Heart left ventricle (tissue), 16 donors: Measurements from ENCODE around the gene ACOT13. TPM values are rescaled to one million over a fixed set of nuclear protein-coding genes. Genes with fewer than 3 reads are reported as not detected.

Source experiments
- ATAC-seq, 4 donors: fragments of 200-7000 bp; cut with Tn5 transposase; one replicate each; pipeline ENCODE4 v1.9.1; 2020 to 2022; ENCODE audit warnings: moderate library complexity in 4 of 4, mild to moderate bottlenecking in 3 of 4, moderate number of reproducible peaks in 1 of 4
- DNase-seq, 5 donors: peaks; one replicate each; pipeline ENCODE4 v3.0.0-alpha.2; 2020
- H3K27ac ChIP-seq, 12 donors: fragments of 200-600 bp; sonication (generic) in 4 of 12; one replicate each; pipeline versions ENCODE4 v1.5.0 to v1.8.0; 2016 to 2022; ENCODE audit warnings: mild to moderate bottlenecking in 2 of 12
- H3K27me3 ChIP-seq, 9 donors: fragments of 200-600 bp; sonication (generic) in 2 of 9; one replicate each; pipeline versions ENCODE4 v1.5.1 to v1.8.0; 2016 to 2022; ENCODE audit warnings: mild to moderate bottlenecking in 3 of 9
- H3K36me3 ChIP-seq, 9 donors: fragments of 200-600 bp; sonication (generic) in 2 of 9; one replicate each; pipeline versions ENCODE4 v1.5.0 to v1.8.0; 2018 to 2022; ENCODE audit warnings: mild to moderate bottlenecking in 2 of 9
- H3K4me1 ChIP-seq, 12 donors: fragments of 200-600 bp; sonication (generic) in 4 of 12; one replicate each; pipeline versions ENCODE4 v1.5.0 to v1.8.0; 2016 to 2022; ENCODE audit warnings: mild to moderate bottlenecking in 3 of 12
- H3K4me3 ChIP-seq, 12 donors: fragments of 200-600 bp; sonication (generic) in 4 of 12; one replicate each; pipeline versions ENCODE4 v1.5.0 to v1.8.0; 2017 to 2022; ENCODE audit warnings: mild to moderate bottlenecking in 9 of 12, moderate library complexity in 4 of 12
- H3K9me3 ChIP-seq, 12 donors: fragments of 200-600 bp; sonication (generic) in 4 of 12; one replicate each; pipeline versions ENCODE4 v1.5.0 to v1.8.0; 2016 to 2022; ENCODE audit warnings: mild to moderate bottlenecking in 1 of 12
- CTCF ChIP-seq, 12 donors: fragments of 200-600 bp; sonication (generic) in 4 of 12; IDR thresholded peaks; one replicate each; pipeline versions ENCODE4 v1.5.0 to v1.8.0; 2018 to 2022; ENCODE audit warnings: antibody characterized with exemption in 12 of 12, mild to moderate bottlenecking in 5 of 12
- POLR2A ChIP-seq, 2 donors: fragments of 450-650 bp; IDR thresholded peaks; one replicate each; pipeline ENCODE4 v1.6.1; 2017; ENCODE audit warnings: antibody characterized with exemption in 2 of 2, mild to moderate bottlenecking in 2 of 2, moderate library complexity in 2 of 2
- WGBS, 4 donors: extraction: QIAGEN DNeasy Blood & Tissue Kit in 2 of 4; methylation state at CpG; one replicate each; pipeline versions ENCODE4 v1.1.5 to v1.1.7; 2013 to 2018; 5-methylcytosine and 5-hydroxymethylcytosine counted together
- intact Hi-C, 10 donors: fragments of 100-400 bp; cut with DNase I; formaldehyde crosslinking; loops; one replicate each; pipeline versions ENCODE4 v1.11.1 to v1.14.2; 2022
- polyA plus RNA-seq, 2 donors: library from polyadenylated mRNA; stranded (reverse); fragments of 200-250 nt; gene quantifications; one replicate each; pipeline ENCODE4 v1.2.3, GENCODE V29; 2013
- total RNA-seq, 9 donors: library from RNA; depleted of rRNA in 2 of 9; stranded (reverse); fragments of >200 nt in 2 of 9; fragmentation: NEBNext Ultra II Directional in 3 of 9; extraction: Animal tissue kit (Norgen Biotek cat#: 25700) in 3 of 9; gene quantifications; one replicate each; pipeline versions ENCODE4 v1.1.0 to v1.2.4, GENCODE V29; 2016 to 2023
- donor health status: ischemic (EF 13 %, LVEDD 7.1; RV severe dilation, severe dysfunction).
- donor health status: healthy with polysubstance abuse.
- donor health status: DM: no; HTN: yes; CAD: no.
- donor health status: DM: no; HTN: no; CAD: no.
- donor health status: ischemic (EF 25% LVEDD 6.9; RV normal size, moderate dysfunction).
- donor health status: ischemic (EF 25% LVEDD 5.7; RV mildly dilated, moderate dysfunction).
- donor health status: healthy.
- donor health status: DM: yes; HTN: yes; CAD: no.
- donor health status: ischemic (EF 35%, LVEDD 5.7; RV mildly dilated, moderate dysfunction).
- donor health status: nonischemic (EF 11% LVEDD 7.7; RV severe dilation, severe dysfunction).
- donor health status: DM: yes; HTN: yes; CAD: no.
- donor health status: PGD.
- donor health status: ischemic (EF 29% LVEDD 5.4; RV normal size, mild dysfunction).
- donor health status: nonischemic (EF 23%, LVEDD 6.1; RV moderate dilation, normal function).

ACOT13 gene
- total and polyA plus RNA-seq, 11 donors: 21.6 to 160 (median 55.3) TPM

- ATAC-seq: no peak
- peaks cover 0 to 3% (median 0%) of the 10 kb centered on the region in 12 donors for H3K9me3 ChIP-seq
Measured at GRCh38 chr6:24643920-24644319, 23.0 kb upstream of the ACOT13 start.

GRCh38 chr6:24644377-24644776, 22.5 kb upstream of the ACOT13 start:
- Histone ChIP-seq H3K4me3 (no peak overlapping the region), H3K27ac (no peak overlapping the region), H3K9me3 (peaks cover 0 to 2% (median 0%) of the 10 kb centered on the region in 12 donors), H3K4me1 (peaks cover 0 to 12% (median 4%) of the 10 kb centered on the region in 12 donors), H3K27me3 (peaks cover 0 to 18% (median 4%) of the 10 kb centered on the region in 9 donors), H3K36me3 (peaks cover 0 to 5% (median 0%) of the 10 kb centered on the region in 9 donors)
- WGBS, 4 donors: 81 to 89% (median 85%) methylated on average over 4 of the region's 4 CpGs
- TF ChIP-seq CTCF (IDR thresholded peaks at IDR 0.05): no peak
- TF ChIP-seq POLR2A (IDR thresholded peaks at IDR 0.05): no peak
- intact Hi-C loops: no loop called here
- no peak for ATAC-seq
- DNase-seq: no peak

More at GRCh38 chr6:24643920-24644319, 23.0 kb upstream of the ACOT13 start:
- WGBS, 4 donors: 76 to 79% (median 76%) methylated on average over 7 of the region's 7 CpGs
- peaks cover 0 to 18% (median 4%) of the 10 kb centered on the region in 9 donors for H3K27me3 ChIP-seq
- no peak for DNase-seq
- H3K27ac ChIP-seq: no peak overlapping the region
- peaks cover 0 to under 1% (median 0%) of the 10 kb centered on the region in 9 donors for H3K36me3 ChIP-seq
- intact Hi-C loops: no loop called here
- peaks cover 0 to 12% (median 4%) of the 10 kb centered on the region in 12 donors for H3K4me1 ChIP-seq
- no peak overlapping the region for H3K4me3 ChIP-seq
- TF ChIP-seq POLR2A (IDR thresholded peaks at IDR 0.05) (no peak), CTCF (IDR thresholded peaks at IDR 0.05) (no peak)

- H3K36me3 ChIP-seq: peaks cover 0 to 29% (median 22%) of the 10 kb centered on the region in 9 donors
Measured at GRCh38 chr6:24646771-24647170, 20.1 kb upstream of the ACOT13 start.

DNA sequence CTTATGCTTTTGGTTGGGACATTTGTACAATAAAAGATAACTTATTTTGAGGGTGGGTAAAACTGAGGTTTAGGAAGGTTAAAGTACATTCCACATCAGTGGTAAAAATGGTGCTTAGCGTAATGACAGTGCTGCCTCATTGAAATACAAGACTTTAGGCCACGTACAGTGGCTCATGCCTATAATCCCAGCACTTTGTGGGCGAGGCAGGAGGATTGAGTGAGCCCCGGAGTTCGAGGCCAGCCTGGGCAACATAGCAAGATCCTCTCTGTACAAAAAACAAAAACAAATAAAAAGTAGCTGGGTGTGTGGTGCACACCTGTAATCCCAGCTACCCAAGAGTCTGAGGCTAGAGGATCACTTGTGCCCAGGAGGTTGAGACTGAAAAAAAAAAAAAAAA, 18.6 kb upstream of the ACOT13 start:
- intact Hi-C loops: no loop called here
- Histone ChIP-seq H3K9me3 (no peaks in the 10 kb centered on the region), H3K4me1 (peaks cover 0 to 12% (median 4%) of the 10 kb centered on the region in 12 donors), H3K27me3 (peaks cover 0 to 17% (median 4%) of the 10 kb centered on the region in 9 donors), H3K36me3 (peaks cover 0 to 44% (median 37%) of the 10 kb centered on the region in 9 donors), H3K27ac (no peak overlapping the region), H3K4me3 (no peak overlapping the region)
- WGBS, 4 donors: 93 to 96% (median 95%) methylated on average over 5 of the region's 5 CpGs
- no peak for DNase-seq
- no peak for TF ChIP-seq CTCF (IDR thresholded peaks at IDR 0.05)
- TF ChIP-seq POLR2A (IDR thresholded peaks at IDR 0.05): no peak
- ATAC-seq: no peak

More at GRCh38 chr6:24646771-24647170, 20.1 kb upstream of the ACOT13 start:
- intact Hi-C loops: no loop called here
- TF ChIP-seq POLR2A (IDR thresholded peaks at IDR 0.05) (no peak), CTCF (IDR thresholded peaks at IDR 0.05) (no peak)
- Histone ChIP-seq H3K9me3 (no peaks in the 10 kb centered on the region), H3K27ac (no peak overlapping the region), H3K4me3 (peak overlapping the region in 1 of 12 donors; percentile 70), H3K4me1 (peaks cover 0 to 12% (median 4%) of the 10 kb centered on the region in 12 donors), H3K27me3 (peaks cover 0 to 18% (median 4%) of the 10 kb centered on the region in 9 donors)
- ATAC-seq: no peak
- 90 to 92% (median 91%) methylated on average over 8 of the region's 8 CpGs for WGBS, 4 donors
- DNase-seq: no peak
